Small intestine (tissue), 7 donors: ENCODE results near the gene KCNK15. TPM values are rescaled to one million over a fixed set of nuclear protein-coding genes. Genes with fewer than 3 reads are reported as not detected.
A peak's percentile ranks its signal among the peaks of the same experiment; 100 is the strongest.

ENCODE experiments used
- DNase-seq, 2 donors: peaks; one replicate each; pipeline versions ENCODE4 v3.0.0 to v3.0.0-alpha.2; 2013
- FAIRE-seq: peaks from 2 replicates; lab custom pipeline; 2012; peaks lifted over from hg19 to GRCh38; lab: Jason Lieb, UNC
- H3K27ac ChIP-seq, 3 donors: one replicate each; pipeline ENCODE4 v1.5.1; 2013; ENCODE audit warnings: low read length in 2 of 3, mild to moderate bottlenecking in 2 of 3, control low read depth in 1 of 3, inconsistent platforms in 1 of 3, low read depth in 1 of 3, moderate library complexity in 1 of 3
- H3K27me3 ChIP-seq, 3 donors: one replicate each; pipeline ENCODE4 v1.6.1; 2013; ENCODE audit warnings: low read length in 3 of 3, inconsistent platforms in 1 of 3; ENCODE audit not compliant: control insufficient read depth in 3 of 3, insufficient read depth in 3 of 3
- H3K36me3 ChIP-seq, 3 donors: one replicate each; pipeline ENCODE4 v1.6.1; 2013; ENCODE audit warnings: low read length in 3 of 3, inconsistent platforms in 1 of 3, low read depth in 1 of 3, mild to moderate bottlenecking in 1 of 3, moderate library complexity in 1 of 3; ENCODE audit not compliant: control insufficient read depth in 3 of 3, insufficient read depth in 2 of 3
- H3K4me1 ChIP-seq, 3 donors: one replicate each; pipeline ENCODE4 v1.6.1; 2013; ENCODE audit warnings: low read length in 2 of 3, inconsistent platforms in 1 of 3, low read depth in 1 of 3, mild to moderate bottlenecking in 1 of 3, moderate library complexity in 1 of 3; ENCODE audit not compliant: control insufficient read depth in 3 of 3, insufficient read depth in 2 of 3
- H3K4me3 ChIP-seq, 3 donors: one replicate each; pipeline ENCODE4 v1.5.1; 2013; ENCODE audit warnings: low read length in 3 of 3, control low read depth in 1 of 3, inconsistent platforms in 1 of 3, low read depth in 1 of 3, mild to moderate bottlenecking in 1 of 3, moderate library complexity in 1 of 3
- H3K9me3 ChIP-seq, 2 donors: one replicate each; pipeline ENCODE4 v1.6.1; 2013; ENCODE audit warnings: low read depth in 1 of 2, low read length in 1 of 2; ENCODE audit not compliant: control insufficient read depth in 2 of 2, insufficient read depth in 1 of 2
- WGBS, 3 donors: extraction: QIAGEN DNeasy Blood & Tissue Kit; methylation state at CpG; one replicate each; pipeline ENCODE4 v1.1.7; 2013; 5-methylcytosine and 5-hydroxymethylcytosine counted together
- polyA plus RNA-seq, 4 donors: library from polyadenylated mRNA; stranded (reverse) in 3 of 4; unstranded in 1 of 4; fragments of 200-250 nt in 3 of 4; fragments of 120-200 nt in 1 of 4; gene quantifications; one replicate each; pipeline versions ENCODE4 v1.2.1 to v1.2.3, GENCODE V29; 2013
- donor health status: healthy with polysubstance abuse.
- donor health status: control.
- donor health status: control.
- donor health status: Bipolar disorder and iron deficiency.
- donor health status: healthy.

Gene KCNK15
- polyA plus RNA-seq, 4 donors: 0.35 to 0.67 TPM; not detected in 2

DNA sequence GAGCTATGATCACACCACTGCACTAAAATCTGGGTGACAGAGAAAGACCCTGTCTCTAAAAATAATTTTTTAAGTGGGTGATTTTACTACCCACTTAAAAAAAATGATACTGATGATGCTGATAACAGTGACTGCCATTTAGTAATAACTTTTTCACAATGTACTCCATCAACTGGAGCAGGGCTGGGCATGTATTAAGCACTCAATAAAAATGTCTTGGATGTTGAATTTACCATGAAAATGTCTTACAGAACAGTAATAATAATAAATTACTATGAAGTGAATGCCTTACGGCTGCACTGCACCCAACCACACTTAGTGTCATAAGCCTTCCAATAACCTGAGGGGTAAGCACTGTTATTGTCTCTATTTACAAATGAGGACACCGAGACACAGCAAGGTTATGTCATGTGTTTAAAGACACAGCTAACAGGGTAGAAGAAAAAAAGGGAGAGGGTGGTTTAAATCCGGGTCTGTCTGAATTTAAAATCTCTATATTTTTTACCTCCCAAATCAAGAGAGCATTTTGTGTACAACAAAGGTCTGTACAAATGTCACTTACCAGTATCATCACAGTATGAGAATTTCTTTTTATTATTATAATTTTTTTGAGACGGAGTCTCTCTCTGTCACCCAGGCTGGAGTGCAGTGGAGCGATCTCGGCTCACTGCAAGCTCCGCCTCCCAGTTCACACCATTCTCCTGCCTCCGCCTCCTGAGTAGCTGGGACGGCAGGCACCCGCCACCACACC lies 43.2 kb downstream of the KCNK15 start:
- no peaks in the 10 kb centered on the region for H3K36me3 ChIP-seq
- peaks cover 0 to 2% (median 0%) of the 10 kb centered on the region in 3 donors for H3K27me3 ChIP-seq
- DNase-seq (no peak), FAIRE-seq (no peak)
- 76 to 81% (median 80%) methylated on average over 10 of the region's 10 CpGs for whole genome bisulfite sequencing, 3 donors
- no peak overlapping the region for H3K4me3 ChIP-seq
- no peaks in the 10 kb centered on the region for H3K9me3 ChIP-seq
- no peak overlapping the region for H3K27ac ChIP-seq
- no peaks in the 10 kb centered on the region for H3K4me1 ChIP-seq

DNA sequence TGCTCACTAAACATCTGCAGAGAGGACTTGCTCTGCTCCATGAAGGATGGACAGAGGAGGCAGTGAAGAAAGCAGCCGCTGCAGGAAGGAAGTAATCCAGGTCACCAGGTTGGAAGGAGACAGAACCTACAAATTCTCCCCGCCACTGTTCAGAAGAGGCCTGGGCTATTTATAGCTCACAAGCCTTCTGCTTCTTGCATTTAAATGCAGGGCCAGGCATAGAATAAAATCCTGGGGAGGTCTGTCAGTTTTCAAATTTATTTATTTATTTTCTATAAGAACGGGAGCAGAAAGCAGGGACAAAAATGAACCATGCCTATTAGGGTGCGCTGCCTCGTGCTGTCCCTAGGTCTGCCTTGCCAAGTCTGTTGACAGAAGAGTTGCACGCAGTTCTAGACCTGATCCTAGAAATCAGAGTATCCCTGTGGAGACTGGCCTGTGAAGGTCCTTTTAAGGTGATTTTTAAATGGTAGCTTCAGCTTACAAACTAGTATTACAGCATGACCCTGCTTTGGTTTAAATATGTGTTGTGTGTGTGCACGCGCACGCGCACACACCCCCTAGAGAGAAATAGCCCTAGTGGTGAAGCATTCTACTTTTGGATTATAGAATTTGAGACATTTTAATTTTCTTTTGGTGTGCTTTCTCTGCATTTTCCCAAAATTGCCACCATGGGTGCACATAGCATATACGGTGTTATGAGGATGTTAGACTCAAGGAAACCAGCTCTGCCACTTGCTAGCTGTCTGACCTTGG lies 45.2 kb downstream of the KCNK15 start:
- DNase-seq (no peak), FAIRE-seq (no peak)
- Histone ChIP-seq H3K4me3 (no peak overlapping the region), H3K27me3 (peaks cover 0 to 2% (median 0%) of the 10 kb centered on the region in 3 donors), H3K9me3 (no peaks in the 10 kb centered on the region), H3K27ac (no peak overlapping the region), H3K36me3 (no peaks in the 10 kb centered on the region), H3K4me1 (no peaks in the 10 kb centered on the region)
- WGBS, 3 donors: 82 to 91% (median 84%) methylated on average over 11 of the region's 11 CpGs

DNA sequence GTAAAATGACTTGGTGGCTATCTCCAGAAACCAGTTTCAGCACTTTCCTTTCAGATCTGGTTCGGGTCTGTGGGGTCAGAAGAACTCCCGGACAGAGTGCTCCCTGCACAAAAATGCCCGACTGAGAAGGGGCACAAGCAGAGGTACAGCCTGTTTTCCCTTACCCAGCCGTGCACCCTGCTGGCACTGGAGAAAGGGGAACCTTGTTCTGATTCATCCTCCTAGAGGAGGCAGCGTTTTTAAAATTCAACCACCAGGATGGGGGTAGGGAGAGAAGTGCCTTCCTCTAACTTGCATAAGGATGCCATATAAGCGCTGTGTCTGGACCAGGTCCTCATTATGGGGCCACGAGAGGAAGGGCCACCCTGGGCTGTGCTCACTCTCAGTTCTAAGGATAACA lies 47.1 kb downstream of the KCNK15 start:
- DNase-seq (no peak), FAIRE-seq (no peak)
- Histone ChIP-seq H3K27ac (no peak overlapping the region), H3K4me3 (no peak overlapping the region), H3K4me1 (no peaks in the 10 kb centered on the region), H3K27me3 (no peaks in the 10 kb centered on the region), H3K9me3 (no peaks in the 10 kb centered on the region), H3K36me3 (no peaks in the 10 kb centered on the region)
- WGBS, 3 donors: 62 to 68% (median 67%) methylated on average over 7 of the region's 7 CpGs

DNA sequence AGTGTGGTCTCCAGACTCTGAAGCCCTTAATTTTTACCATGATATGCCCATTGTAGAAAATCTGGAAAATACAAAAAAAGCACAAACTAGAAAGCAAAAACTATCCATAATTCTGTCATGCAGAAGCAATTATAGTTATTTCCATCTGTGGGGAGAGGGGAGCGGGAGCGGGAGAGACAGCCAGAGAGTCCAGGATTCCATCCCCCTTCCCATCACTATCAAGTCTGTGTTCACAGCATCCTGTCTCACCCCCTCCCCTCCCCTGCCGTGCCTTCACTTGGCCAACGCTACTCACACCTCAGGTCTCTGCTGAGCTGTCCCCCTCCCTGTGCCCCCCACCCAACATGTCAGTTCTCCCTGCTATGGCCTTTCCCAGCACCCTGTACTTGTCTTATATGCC lies 50.2 kb downstream of the KCNK15 start:
- Histone ChIP-seq H3K36me3 (no peaks in the 10 kb centered on the region), H3K27ac (no peak overlapping the region), H3K4me3 (no peak overlapping the region), H3K27me3 (no peaks in the 10 kb centered on the region), H3K9me3 (no peaks in the 10 kb centered on the region), H3K4me1 (no peaks in the 10 kb centered on the region)
- 59 to 79% (median 62%) methylated on average over 4 of the region's 4 CpGs for WGBS, 3 donors
- DNase-seq (no peak), FAIRE-seq (no peak)

DNA sequence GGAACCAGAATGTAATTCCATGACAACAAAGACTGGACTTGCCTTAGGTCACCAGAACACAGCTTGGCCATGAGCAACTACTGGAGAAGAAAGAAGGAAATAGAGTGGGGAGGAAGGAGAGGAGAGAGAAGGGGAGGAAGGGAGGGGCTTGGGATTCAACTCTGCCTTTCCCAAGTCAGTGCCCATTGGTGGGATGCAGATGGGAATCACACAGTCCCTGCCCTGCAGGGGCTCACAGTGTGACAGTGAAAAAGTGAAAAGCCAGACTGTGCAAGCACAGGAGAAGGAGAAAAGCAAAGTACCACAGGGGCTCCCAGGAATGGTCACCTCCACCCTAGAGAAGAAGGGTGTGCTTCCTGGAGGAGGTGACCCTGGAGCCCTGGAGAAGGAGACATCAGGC lies 50.6 kb downstream of the KCNK15 start:
- H3K9me3 ChIP-seq: no peaks in the 10 kb centered on the region
- no peaks in the 10 kb centered on the region for H3K27me3 ChIP-seq
- H3K36me3 ChIP-seq: no peaks in the 10 kb centered on the region
- FAIRE-seq (no peak), DNase-seq (no peak)
- H3K4me1 ChIP-seq: no peaks in the 10 kb centered on the region
- no peak overlapping the region for H3K4me3 ChIP-seq
- H3K27ac ChIP-seq: no peak overlapping the region

DNA sequence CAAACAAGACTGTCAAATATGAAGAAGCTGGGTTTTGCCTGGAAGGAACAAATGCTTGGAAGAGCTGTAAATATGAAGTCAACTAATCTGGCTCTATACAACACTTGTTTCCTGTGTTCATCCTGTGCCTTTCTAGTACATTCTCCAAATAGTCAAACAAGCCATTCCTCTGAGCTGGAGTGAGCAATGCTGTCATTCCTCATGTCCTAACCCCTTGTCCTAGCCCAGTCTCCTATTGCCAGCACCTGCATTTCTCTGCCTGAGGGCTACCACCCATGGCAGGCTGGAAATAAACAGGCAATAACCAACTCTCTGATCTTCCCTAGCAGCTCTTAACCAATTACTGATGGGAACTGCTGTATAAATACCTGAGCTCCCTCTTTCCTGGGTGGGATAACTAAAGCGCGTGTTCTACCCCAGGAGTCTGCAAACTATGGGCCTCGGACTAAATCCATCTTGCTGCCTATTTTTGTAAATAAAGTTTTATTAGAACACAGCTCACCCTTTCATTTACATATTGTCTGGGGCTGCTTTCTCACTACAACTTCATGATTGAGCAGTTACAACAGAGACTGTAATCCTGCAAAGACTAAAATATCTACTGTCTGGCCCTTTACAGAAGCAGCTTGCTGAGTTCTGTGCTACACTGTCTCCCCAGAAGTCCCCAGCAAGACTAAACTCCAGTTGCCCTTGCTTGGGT lies 51.2 kb downstream of the KCNK15 start:
- no peak for FAIRE-seq
- no peak for DNase-seq
- Histone ChIP-seq H3K27ac (no peak overlapping the region), H3K4me1 (no peaks in the 10 kb centered on the region), H3K27me3 (no peaks in the 10 kb centered on the region), H3K9me3 (no peaks in the 10 kb centered on the region), H3K36me3 (no peaks in the 10 kb centered on the region), H3K4me3 (no peak overlapping the region)
- 88 to 99% (median 94%) methylated on average over 3 of the region's 3 CpGs for WGBS, 3 donors

DNA sequence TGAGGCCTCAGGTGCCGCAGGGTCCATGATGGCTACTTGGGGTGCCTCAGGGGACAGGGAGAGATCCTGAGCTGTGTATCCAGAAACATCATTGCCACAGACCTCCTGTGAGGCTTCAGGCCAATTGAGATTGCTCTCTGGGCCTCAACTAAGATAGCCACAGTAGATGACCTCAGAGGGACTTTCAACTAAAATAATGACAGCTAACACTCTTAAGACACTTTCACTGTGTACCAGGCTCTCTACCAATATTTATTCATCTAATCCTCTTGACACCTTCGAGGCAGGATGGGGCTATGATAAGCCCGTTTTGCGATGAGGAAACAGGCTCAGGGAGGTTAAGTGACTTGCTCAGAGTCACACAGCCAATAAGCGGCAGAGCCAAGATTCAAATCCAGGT lies 54.0 kb downstream of the KCNK15 start:
- Histone ChIP-seq H3K4me1 (no peaks in the 10 kb centered on the region), H3K9me3 (no peaks in the 10 kb centered on the region), H3K4me3 (no peak overlapping the region), H3K27ac (no peak overlapping the region), H3K36me3 (no peaks in the 10 kb centered on the region), H3K27me3 (no peaks in the 10 kb centered on the region)
- no peak for DNase-seq
- FAIRE-seq: no peak
- WGBS, 3 donors: 82 to 86% (median 85%) methylated on average over 5 of the region's 5 CpGs

DNA sequence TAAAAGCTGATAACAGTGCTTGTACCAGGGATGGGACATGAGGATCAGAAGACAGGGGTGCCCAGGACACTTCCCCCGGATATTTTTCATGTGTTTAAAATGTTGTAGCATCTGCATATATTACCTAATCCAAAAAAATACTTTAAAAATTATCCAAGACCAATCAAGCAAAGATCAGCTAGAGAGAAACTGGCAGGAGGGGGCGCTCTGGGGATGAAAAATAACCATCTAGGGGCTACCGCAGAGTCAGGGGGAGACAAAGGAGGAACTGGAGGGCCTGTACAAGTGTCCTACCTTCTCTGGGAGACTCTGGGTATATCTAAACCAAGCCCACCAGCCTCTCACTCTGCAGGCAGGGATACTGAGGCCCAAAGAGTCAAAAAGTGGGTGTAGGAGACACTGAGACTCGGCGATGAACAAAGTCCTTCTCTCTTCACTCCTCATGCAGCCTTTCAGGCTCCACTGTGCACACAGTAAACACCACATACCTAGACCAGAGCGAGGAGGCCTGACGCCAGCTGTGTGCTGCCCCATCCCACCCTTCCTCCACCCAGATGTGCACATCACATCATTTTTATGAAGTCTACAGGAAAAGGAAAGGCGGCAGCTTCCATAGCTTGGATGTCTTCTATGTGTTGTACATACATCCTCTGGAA lies 54.9 kb downstream of the KCNK15 start:
- H3K27ac ChIP-seq: no peak overlapping the region
- no peaks in the 10 kb centered on the region for H3K27me3 ChIP-seq
- no peaks in the 10 kb centered on the region for H3K4me1 ChIP-seq
- 81 to 85% (median 82%) methylated on average over 8 of the region's 8 CpGs for WGBS, 3 donors
- DNase-seq (peak in 1 of 2 donors; percentile 21), FAIRE-seq (no peak)
- H3K36me3 ChIP-seq: no peaks in the 10 kb centered on the region
- no peaks in the 10 kb centered on the region for H3K9me3 ChIP-seq
- H3K4me3 ChIP-seq: no peak overlapping the region
